Body of pancreas (tissue), 4 donors: ENCODE results near the gene ADGRB3. TPM values are rescaled to one million over a fixed set of nuclear protein-coding genes. Genes with fewer than 3 reads are reported as not detected.

Experiments
- ATAC-seq: fragments of 150-250 bp; one replicate; pipeline ENCODE4 v1.9.1; 2016
- DNase-seq, 4 donors: peaks; one replicate each; pipeline ENCODE4 v3.0.0-alpha.2; 2019
- H3K27ac ChIP-seq, 4 donors: fragments of 200-600 bp; sonication (generic); 1 replicate in 3 of 4; 2 replicates in 1 of 4; pipeline versions ENCODE4 v1.5.1 to v1.6.1; 2016 to 2019; ENCODE audit warnings: mild to moderate bottlenecking in 1 of 4, mixed read lengths in 1 of 4, moderate library complexity in 1 of 4
- H3K27me3 ChIP-seq, 2 donors: fragments of 200-600 bp; sonication (generic); one replicate each; pipeline ENCODE4 v1.6.0; 2016; ENCODE audit warnings: mild to moderate bottlenecking in 1 of 2
- H3K36me3 ChIP-seq, 2 donors: fragments of 200-600 bp; sonication (generic); replicated peaks in 1 of 2; 2 replicates each; pipeline ENCODE4 v1.5.1; 2016; ENCODE audit warnings: low read depth in 2 of 2; ENCODE audit not compliant: insufficient read depth in 1 of 2
- H3K4me1 ChIP-seq: fragments of 200-600 bp; sonication (generic); one replicate; pipeline ENCODE4 v1.6.0; 2016
- H3K4me3 ChIP-seq, 2 donors: fragments of 200-600 bp; sonication (generic); 1 replicate in 1 of 2; 2 replicates in 1 of 2; pipeline ENCODE4 v1.5.1; 2016 to 2019
- H3K9me3 ChIP-seq, 3 donors: fragments of 200-600 bp; sonication (generic); 1 replicate in 2 of 3; 2 replicates in 1 of 3; pipeline ENCODE4 v1.5.1; 2016
- CTCF ChIP-seq, 7 experiments: fragments of 450-650 bp in 4 of 7; fragments of 200-600 bp in 3 of 7; sonication (generic) in 3 of 7; IDR thresholded peaks; one replicate each; pipeline ENCODE4 v1.5.1; 2016 to 2019; ENCODE audit warnings: antibody characterized with exemption in 7 of 7
- POLR2A ChIP-seq, 3 donors: fragments of 450-650 bp; IDR thresholded peaks; one replicate each; pipeline ENCODE4 v1.6.1; 2016; ENCODE audit warnings: antibody characterized with exemption in 3 of 3, mild to moderate bottlenecking in 2 of 3
- WGBS, 2 donors: methylation state at CpG; one replicate each; pipeline ENCODE4 v1.1.5; 2017; 5-methylcytosine and 5-hydroxymethylcytosine counted together
- intact Hi-C: fragments of 100-400 bp; cut with DNase I; formaldehyde crosslinking; loops from one replicate; pipeline ENCODE4 v1.15.1; 2023
- total RNA-seq, 2 donors: library from RNA; depleted of rRNA; stranded (reverse); fragments of >200 nt; gene quantifications; one replicate each; pipeline ENCODE4 v1.1.0, GENCODE V29; 2016

Gene ADGRB3
- total RNA-seq, 2 donors from 2014 or later = under 0.01 to 1.3 TPM

GRCh38 chr6:68697394-68697793 lies 62.3 kb downstream of the ADGRB3 start:
- no peak for ATAC-seq

GRCh38 chr6:68701159-68701558 lies 66.1 kb downstream of the ADGRB3 start:
- TF ChIP-seq CTCF (IDR thresholded peaks at IDR 0.05) (no peak), POLR2A (IDR thresholded peaks at IDR 0.05) (no peak)
- intact Hi-C loops = no loop called here
- Histone ChIP-seq H3K9me3 (no peaks in the 10 kb centered on the region), H3K27ac (no peak overlapping the region), H3K36me3 (no peaks in the 10 kb centered on the region), H3K4me3 (no peak overlapping the region), H3K27me3 (no peaks in the 10 kb centered on the region), H3K4me1 (no peaks in the 10 kb centered on the region)
- 20 to 26% methylated on average over 4 of the region's 4 CpGs for WGBS, 2 donors
- ATAC-seq (no peak), DNase-seq (no peak)

More at GRCh38 chr6:68697394-68697793, 62.3 kb downstream of the ADGRB3 start:
- TF ChIP-seq POLR2A (IDR thresholded peaks at IDR 0.05) (no peak), CTCF (IDR thresholded peaks at IDR 0.05) (no peak)
- DNase-seq = no peak
- H3K36me3 ChIP-seq = no peaks in the 10 kb centered on the region
- H3K27ac ChIP-seq = no peak overlapping the region
- H3K4me1 ChIP-seq = no peaks in the 10 kb centered on the region
- H3K4me3 ChIP-seq = no peak overlapping the region
- no peaks in the 10 kb centered on the region for H3K27me3 ChIP-seq
- 47 to 54% methylated on average over 1 of the region's 1 CpG for WGBS, 2 donors
- H3K9me3 ChIP-seq = no peaks in the 10 kb centered on the region
- intact Hi-C loops = no loop called here

- no peak overlapping the region for H3K4me3 ChIP-seq
- H3K36me3 ChIP-seq = no peaks in the 10 kb centered on the region
- H3K9me3 ChIP-seq = no peaks in the 10 kb centered on the region
- TF ChIP-seq CTCF (IDR thresholded peaks at IDR 0.05) (no peak), POLR2A (IDR thresholded peaks at IDR 0.05) (no peak)
- H3K4me1 ChIP-seq = no peaks in the 10 kb centered on the region
- no peaks in the 10 kb centered on the region for H3K27me3 ChIP-seq
- H3K27ac ChIP-seq = no peak overlapping the region
- no peak for DNase-seq
- intact Hi-C loops = no loop called here
- no peak for ATAC-seq
These were observed 69.4 kb downstream of the ADGRB3 start for GRCh38 chr6:68704485-68704884.

- no peak for DNase-seq
- no peak for ATAC-seq
- Histone ChIP-seq H3K36me3 (no peaks in the 10 kb centered on the region), H3K4me1 (no peaks in the 10 kb centered on the region), H3K9me3 (no peaks in the 10 kb centered on the region), H3K4me3 (no peak overlapping the region), H3K27me3 (no peaks in the 10 kb centered on the region), H3K27ac (no peak overlapping the region)
- 74 to 76% methylated on average over 2 of the region's 2 CpGs for WGBS, 2 donors
- intact Hi-C loops = no loop called here
- TF ChIP-seq POLR2A (IDR thresholded peaks at IDR 0.05) (no peak), CTCF (IDR thresholded peaks at IDR 0.05) (no peak)
These were observed 74.0 kb downstream of the ADGRB3 start for GRCh38 chr6:68709091-68709490.

GRCh38 chr6:68709882-68710281 lies 74.8 kb downstream of the ADGRB3 start:
- Histone ChIP-seq H3K27ac (no peak overlapping the region), H3K9me3 (no peaks in the 10 kb centered on the region), H3K4me3 (no peak overlapping the region), H3K4me1 (no peaks in the 10 kb centered on the region), H3K27me3 (no peaks in the 10 kb centered on the region), H3K36me3 (no peaks in the 10 kb centered on the region)
- ATAC-seq = no peak
- TF ChIP-seq CTCF (IDR thresholded peaks at IDR 0.05) (no peak), POLR2A (IDR thresholded peaks at IDR 0.05) (no peak)
- intact Hi-C loops = no loop called here
- no peak for DNase-seq
